SJCRH30 (cell line): ENCODE data around the gene SLC48A1. TPM values are rescaled to one million over a fixed set of nuclear protein-coding genes. Genes with fewer than 3 reads are reported as not detected.

Experiments
- DNase-seq, 2 experiments: peaks; one replicate each; pipeline ENCODE4 v3.0.0-alpha.2; 2015 to 2020
- H3K27ac ChIP-seq: fragments of 250-450 bp; sonication (Bioruptor Pico); 2 replicates; pipeline ENCODE4 v1.5.1; 2020; ENCODE audit warnings: mild to moderate bottlenecking, moderate library complexity
- H3K27me3 ChIP-seq: fragments of 250-450 bp; sonication (Bioruptor Pico); 2 replicates; pipeline ENCODE4 v1.5.1; 2020; ENCODE audit warnings: mild to moderate bottlenecking, moderate library complexity
- H3K36me3 ChIP-seq: fragments of 250-450 bp; sonication (Bioruptor Pico); 2 replicates; pipeline ENCODE4 v1.5.1; 2020; ENCODE audit warnings: mild to moderate bottlenecking, moderate library complexity
- H3K4me1 ChIP-seq: fragments of 250-450 bp; sonication (Bioruptor Pico); 2 replicates; pipeline ENCODE4 v1.5.1; 2020; ENCODE audit warnings: mild to moderate bottlenecking, moderate library complexity
- H3K4me3 ChIP-seq: fragments of 250-450 bp; sonication (Bioruptor Pico); 2 replicates; pipeline ENCODE4 v1.5.1; 2020; ENCODE audit warnings: mild to moderate bottlenecking, moderate library complexity
- H3K9me3 ChIP-seq: fragments of 250-450 bp; sonication (Bioruptor Pico); replicated peaks from 2 replicates; pipeline ENCODE4 v1.5.1; 2020; ENCODE audit warnings: mild to moderate bottlenecking, moderate library complexity
- total RNA-seq: library from RNA; depleted of rRNA; stranded (reverse); fragments of >200 nt; shearing (Covaris generic); gene quantifications from 2 replicates; pipeline ENCODE4 v1.2.3, GENCODE V29; 2014

Gene SLC48A1
- total RNA-seq, 1 experiment from 2014 or later = 1.4 TPM

- H3K4me3 ChIP-seq = peak within 1 kb of the TSS; percentile 81
- H3K4me1 ChIP-seq = peaks cover 36% of the 10 kb centered on the region
- no peaks in the 10 kb centered on the region for H3K9me3 ChIP-seq
- peak; percentile 91 to 92 for DNase-seq
- H3K36me3 ChIP-seq = no peaks in the 10 kb centered on the region
- H3K27me3 ChIP-seq = no peaks in the 10 kb centered on the region
- H3K27ac ChIP-seq = peak within 1 kb of the TSS; percentile 95
These were observed 47.0 kb downstream of the SLC48A1 start, which contains the start of gene HDAC7 for GRCh38 chr12:47819896-47820630. TSS of gene HDAC7 (minus strand) at chr12:47819903. CDS start at chr12:47819785, 118 bp downstream.

GRCh38 chr12:47820631-47821345 is 47.8 kb downstream of the SLC48A1 start:
- H3K4me1 ChIP-seq = peaks cover 36% of the 10 kb centered on the region
- H3K4me3 ChIP-seq = peak overlapping the region; percentile 81
- no peaks in the 10 kb centered on the region for H3K9me3 ChIP-seq
- DNase-seq = peak; percentile 94
- H3K27ac ChIP-seq = peak overlapping the region; percentile 95
- H3K27me3 ChIP-seq = no peaks in the 10 kb centered on the region
- no peaks in the 10 kb centered on the region for H3K36me3 ChIP-seq

- DNase-seq = no peak
- no peaks in the 10 kb centered on the region for H3K27me3 ChIP-seq
- no peaks in the 10 kb centered on the region for H3K36me3 ChIP-seq
- H3K4me1 ChIP-seq = peaks cover 36% of the 10 kb centered on the region
- no peaks in the 10 kb centered on the region for H3K9me3 ChIP-seq
- H3K27ac ChIP-seq = peak overlapping the region; percentile 95
- H3K4me3 ChIP-seq = peak overlapping the region; percentile 81
These were observed 48.3 kb downstream of the SLC48A1 start for GRCh38 chr12:47821346-47821706.

- Histone ChIP-seq H3K27ac (no peak overlapping the region), H3K36me3 (no peaks in the 10 kb centered on the region), H3K9me3 (no peaks in the 10 kb centered on the region), H3K27me3 (no peaks in the 10 kb centered on the region), H3K4me1 (peaks cover 29% of the 10 kb centered on the region), H3K4me3 (no peak overlapping the region)
- no peak for DNase-seq
These were observed 49.4 kb downstream of the SLC48A1 start for GRCh38 chr12:47822401-47822800.

- H3K4me3 ChIP-seq = no peak overlapping the region
- no peaks in the 10 kb centered on the region for H3K36me3 ChIP-seq
- H3K27me3 ChIP-seq = no peaks in the 10 kb centered on the region
- no peak for DNase-seq
- H3K27ac ChIP-seq = no peak overlapping the region
- H3K4me1 ChIP-seq = peaks cover 24% of the 10 kb centered on the region
- H3K9me3 ChIP-seq = no peaks in the 10 kb centered on the region
These were observed 49.8 kb downstream of the SLC48A1 start for GRCh38 chr12:47822863-47823262.

GRCh38 chr12:47823422-47824086 is 50.5 kb downstream of the SLC48A1 start:
- H3K4me3 ChIP-seq = no peak overlapping the region
- H3K9me3 ChIP-seq = no peaks in the 10 kb centered on the region
- no peaks in the 10 kb centered on the region for H3K36me3 ChIP-seq
- DNase-seq = no peak
- H3K4me1 ChIP-seq = peaks cover 26% of the 10 kb centered on the region
- H3K27me3 ChIP-seq = no peaks in the 10 kb centered on the region
- H3K27ac ChIP-seq = no peak overlapping the region

- H3K27me3 ChIP-seq = no peaks in the 10 kb centered on the region
- H3K36me3 ChIP-seq = no peaks in the 10 kb centered on the region
- H3K27ac ChIP-seq = no peak overlapping the region
- H3K4me1 ChIP-seq = peaks cover 26% of the 10 kb centered on the region
- H3K4me3 ChIP-seq = no peak overlapping the region
- DNase-seq = no peak
- no peaks in the 10 kb centered on the region for H3K9me3 ChIP-seq
These were observed 51.2 kb downstream of the SLC48A1 start for GRCh38 chr12:47824198-47824597.

GRCh38 chr12:47824635-47825034 is 51.6 kb downstream of the SLC48A1 start:
- Histone ChIP-seq H3K27me3 (no peaks in the 10 kb centered on the region), H3K27ac (no peak overlapping the region), H3K36me3 (no peaks in the 10 kb centered on the region), H3K9me3 (no peaks in the 10 kb centered on the region), H3K4me1 (peaks cover 30% of the 10 kb centered on the region), H3K4me3 (no peak overlapping the region)
- DNase-seq = no peak

GRCh38 chr12:47825173-47825639 is 52.2 kb downstream of the SLC48A1 start:
- Histone ChIP-seq H3K4me1 (peaks cover 36% of the 10 kb centered on the region), H3K4me3 (no peak overlapping the region), H3K27ac (no peak overlapping the region), H3K27me3 (no peaks in the 10 kb centered on the region), H3K36me3 (no peaks in the 10 kb centered on the region), H3K9me3 (no peaks in the 10 kb centered on the region)
- DNase-seq = no peak

- Histone ChIP-seq H3K27me3 (no peaks in the 10 kb centered on the region), H3K9me3 (no peaks in the 10 kb centered on the region), H3K27ac (no peak overlapping the region; the same call in 1 of the 2 replicates), H3K4me1 (peaks cover 40% of the 10 kb centered on the region), H3K4me3 (peak overlapping the region; percentile 42; the same call in 1 of the 2 replicates), H3K36me3 (no peaks in the 10 kb centered on the region)
- DNase-seq = peak; percentile 79 to 88
These were observed 55.3 kb downstream of the SLC48A1 start for GRCh38 chr12:47828008-47828975.

GRCh38 chr12:47828976-47829482 is 56.0 kb downstream of the SLC48A1 start:
- H3K9me3 ChIP-seq = no peaks in the 10 kb centered on the region
- no peaks in the 10 kb centered on the region for H3K36me3 ChIP-seq
- no peaks in the 10 kb centered on the region for H3K27me3 ChIP-seq
- peak overlapping the region; percentile 69 for H3K27ac ChIP-seq
- peak overlapping the region; percentile 42 for H3K4me3 ChIP-seq
- DNase-seq = peak; percentile 90 to 95
- H3K4me1 ChIP-seq = peaks cover 47% of the 10 kb centered on the region

GRCh38 chr12:47829584-47829983 is 56.5 kb downstream of the SLC48A1 start:
- H3K36me3 ChIP-seq = no peaks in the 10 kb centered on the region
- H3K27me3 ChIP-seq = no peaks in the 10 kb centered on the region
- peak overlapping the region; percentile 69 for H3K27ac ChIP-seq
- peaks cover 47% of the 10 kb centered on the region for H3K4me1 ChIP-seq
- DNase-seq = peak; percentile 82 to 91
- H3K9me3 ChIP-seq = no peaks in the 10 kb centered on the region
- H3K4me3 ChIP-seq = peak overlapping the region; percentile 42
